SIG-M5 treated with dmso at 0.1 percent for 504 hours (cell line): ENCODE measurements around the gene EHD4.
A peak's percentile ranks its signal among the peaks of the same experiment; 100 is the strongest.

Source experiments
- DNase-seq: peaks from one replicate; lab custom pipeline; 2025; ENCODE audit not compliant: unreplicated experiment; lab: John Stamatoyannopoulos, UW

Gene EHD4

DNA sequence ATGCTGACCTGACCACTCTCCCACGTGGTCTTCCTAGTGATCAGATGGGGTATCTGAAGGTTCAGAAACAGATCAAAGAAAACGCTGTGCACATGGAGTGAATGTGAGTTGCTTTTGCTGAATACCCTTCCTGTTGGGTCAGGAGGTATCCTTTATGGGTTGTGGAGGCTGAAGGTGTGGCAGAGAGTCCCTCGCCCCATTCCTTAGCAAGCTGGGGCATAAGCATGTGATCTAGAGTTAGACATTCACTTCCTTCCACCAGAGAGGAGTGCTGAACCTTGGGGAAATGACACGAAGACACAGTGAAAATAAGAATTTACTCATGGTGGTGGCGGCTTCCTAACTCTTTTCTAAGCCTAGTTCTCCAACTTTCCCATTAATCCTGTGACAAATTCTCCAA lies 50.7 kb downstream of the EHD4 start:
- no peak for DNase-seq

DNA sequence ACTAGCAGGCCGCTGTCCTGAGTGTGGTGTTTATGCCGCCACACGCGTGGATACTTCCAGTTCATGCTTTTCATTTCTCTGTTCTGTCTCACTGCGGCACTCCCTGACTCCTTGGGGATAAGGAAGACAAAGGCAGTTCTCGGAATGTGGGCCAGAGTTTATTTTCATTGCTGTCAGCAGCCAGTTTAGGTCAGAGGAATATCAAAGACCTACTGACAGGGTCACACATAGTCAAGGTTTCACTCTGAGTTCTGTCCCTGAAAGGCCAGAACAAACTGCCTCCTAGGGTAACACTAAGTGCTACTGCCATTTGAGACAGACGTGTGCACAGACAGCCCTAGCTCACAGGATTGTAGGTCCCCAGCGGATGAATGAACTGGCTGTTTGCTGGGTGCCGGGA lies 51.2 kb downstream of the EHD4 start:
- DNase-seq = no peak

DNA sequence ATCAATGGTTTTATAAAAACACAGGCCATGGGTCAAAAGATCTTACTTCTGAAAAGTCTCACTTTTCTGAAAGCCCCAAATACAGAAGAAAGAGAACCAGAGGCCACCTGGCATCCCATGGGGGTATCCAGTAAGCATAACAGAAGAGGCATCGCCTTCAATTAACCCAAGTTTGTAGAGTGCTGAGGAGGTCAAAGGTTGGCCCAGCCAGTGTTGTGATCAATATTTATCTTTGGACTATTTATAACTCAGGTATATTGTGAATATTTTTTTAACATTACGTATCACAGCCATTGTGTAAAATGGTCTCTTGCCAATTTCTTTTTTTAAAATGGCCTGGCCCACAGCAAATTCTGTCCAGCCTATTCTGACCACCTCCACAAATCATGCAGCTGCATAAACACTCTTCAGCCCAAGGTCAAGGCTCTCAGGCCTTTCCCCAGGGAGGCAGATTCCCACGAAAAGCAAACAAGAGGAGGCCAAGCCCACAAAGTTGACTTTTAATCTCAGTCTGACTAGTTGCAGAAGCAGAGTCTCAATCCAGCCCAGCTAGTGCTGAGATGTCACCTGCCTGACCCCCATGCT lies 52.3 kb downstream of the EHD4 start:
- DNase-seq = no peak

GRCh38 chr15:41919201-41919820 lies 53.0 kb downstream of the EHD4 start:
- no peak for DNase-seq

DNA sequence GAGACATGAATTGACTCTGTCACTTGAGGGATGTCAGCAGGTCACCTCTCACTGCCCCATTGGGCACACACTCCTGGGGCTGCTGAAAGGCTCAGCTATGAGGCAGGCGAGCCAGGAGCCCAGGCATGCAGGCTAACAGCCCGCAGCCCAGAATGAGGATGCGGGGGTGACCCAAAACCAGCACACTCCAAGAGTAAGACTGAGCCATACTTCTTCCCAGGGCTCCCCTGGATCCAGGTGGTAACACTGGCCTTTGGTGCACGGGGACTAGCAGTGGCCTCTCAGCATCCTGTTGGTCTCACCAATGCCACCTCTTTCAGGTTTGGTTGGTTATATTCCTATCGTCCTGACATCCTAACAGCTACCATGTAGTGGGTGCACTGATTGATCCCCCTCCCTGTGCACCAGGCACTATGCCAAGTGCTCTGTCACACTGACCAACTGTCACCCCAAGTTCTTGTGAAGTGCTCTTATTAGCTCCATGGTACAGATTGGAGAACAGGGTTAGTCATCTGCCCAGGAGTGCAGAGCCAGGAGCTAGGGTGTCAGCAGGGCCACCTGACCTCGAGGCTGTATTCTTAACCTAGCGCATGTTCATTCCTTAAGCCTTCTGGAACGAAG lies 53.7 kb downstream of the EHD4 start:
- no peak for DNase-seq

DNA sequence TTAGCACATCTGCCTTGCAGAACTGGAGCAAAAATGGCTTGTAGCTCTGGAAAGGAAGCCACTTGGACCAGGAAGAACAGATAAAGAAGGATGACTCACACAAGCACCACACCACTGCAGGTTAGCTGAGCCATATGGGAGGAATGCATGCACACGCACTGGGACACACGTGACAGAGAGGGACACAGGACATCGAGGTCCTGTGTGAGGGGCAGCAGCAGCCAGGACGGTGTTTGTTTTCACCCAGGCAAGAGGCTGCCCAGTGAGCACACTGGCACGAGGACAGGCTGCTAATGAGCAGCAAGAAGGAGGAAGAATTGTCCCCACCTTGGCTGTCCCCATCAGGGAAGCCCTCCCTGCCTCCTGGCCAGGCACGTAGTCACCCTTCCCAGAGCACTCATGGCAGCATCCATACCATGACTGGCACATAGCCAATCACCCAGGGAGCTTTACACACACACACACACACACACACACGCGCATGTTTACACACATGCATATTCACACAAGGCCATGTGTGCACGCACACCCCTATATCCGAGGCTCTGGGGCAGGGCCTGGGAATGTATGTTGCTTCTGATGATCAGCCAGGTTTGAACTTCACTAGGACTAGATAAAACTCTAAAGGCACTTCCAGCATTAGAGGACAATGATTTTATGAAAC lies 54.5 kb downstream of the EHD4 start:
- DNase-seq = no peak

- peak; percentile 48 for DNase-seq
Measured at GRCh38 chr15:41915255-41915994, 56.9 kb downstream of the EHD4 start.

DNA sequence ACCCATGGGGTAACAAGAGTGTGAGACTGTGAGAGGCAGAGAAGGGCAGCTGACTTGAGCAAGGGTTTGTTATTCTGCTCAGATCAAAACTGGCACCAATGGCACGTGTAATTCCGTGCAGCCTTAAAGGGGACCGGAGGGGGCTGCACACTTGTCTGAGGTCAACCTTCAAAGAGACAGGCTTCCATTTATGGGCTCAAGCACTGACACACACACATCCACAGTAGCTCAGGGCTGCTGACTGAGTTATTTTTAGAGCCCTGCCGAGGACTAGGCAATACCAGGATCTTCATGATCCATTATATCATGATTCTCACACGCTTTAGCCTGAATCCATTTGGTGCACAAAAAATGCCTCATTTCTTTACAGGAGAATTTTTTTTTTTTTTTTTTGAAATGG lies 57.9 kb downstream of the EHD4 start:
- no peak for DNase-seq

DNA sequence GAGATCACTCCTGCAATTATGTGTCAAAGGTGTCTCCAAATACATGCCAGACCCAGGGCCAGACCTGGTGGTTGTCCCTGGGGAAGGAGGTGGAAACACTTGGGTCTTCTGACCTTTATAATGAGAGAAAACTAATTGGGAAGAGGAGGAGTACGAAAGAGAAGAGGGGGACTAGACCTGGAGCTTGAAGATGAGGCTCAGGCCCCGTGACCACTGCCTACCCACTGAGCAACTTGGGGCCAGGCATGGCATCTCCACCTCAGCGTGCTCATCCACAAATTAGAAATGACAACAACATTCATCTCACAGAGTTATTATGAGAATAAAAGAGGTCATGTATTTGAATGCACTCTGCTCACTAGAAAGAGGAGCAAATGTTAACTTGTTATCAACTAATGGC lies 59.1 kb downstream of the EHD4 start:
- DNase-seq = no peak

DNA sequence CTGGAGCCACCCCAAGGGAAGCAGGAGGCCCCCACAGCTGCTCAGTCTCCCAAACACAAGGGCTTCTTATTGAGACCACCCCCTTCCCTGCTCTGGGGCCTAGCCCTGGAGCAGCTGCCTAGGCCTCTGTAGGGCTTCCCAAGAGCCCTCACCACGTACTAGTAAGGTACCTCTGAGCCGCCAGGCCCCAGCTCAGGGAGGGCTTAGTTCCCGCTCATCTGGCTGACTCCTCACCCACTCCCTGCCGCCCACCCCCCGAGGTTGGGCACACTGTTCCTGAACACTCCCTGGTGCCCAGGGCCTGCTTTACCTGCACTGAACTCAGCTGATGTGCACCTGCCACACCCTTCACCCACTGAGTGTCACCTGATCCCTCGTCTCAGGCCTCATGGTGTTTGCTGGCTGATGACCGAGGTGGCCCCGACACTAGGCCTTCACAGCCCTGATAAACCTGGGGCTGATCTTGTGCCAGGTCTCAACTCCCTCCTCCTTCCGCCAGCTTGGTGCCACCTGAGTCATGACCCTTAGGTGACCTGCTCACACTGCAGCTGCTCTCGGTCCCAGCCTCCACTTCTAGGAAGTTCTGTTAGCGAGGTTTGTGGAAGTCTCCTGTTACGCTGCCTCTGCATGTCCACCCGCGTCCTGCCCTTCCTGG lies 60.5 kb downstream of the EHD4 start:
- no peak for DNase-seq

DNA sequence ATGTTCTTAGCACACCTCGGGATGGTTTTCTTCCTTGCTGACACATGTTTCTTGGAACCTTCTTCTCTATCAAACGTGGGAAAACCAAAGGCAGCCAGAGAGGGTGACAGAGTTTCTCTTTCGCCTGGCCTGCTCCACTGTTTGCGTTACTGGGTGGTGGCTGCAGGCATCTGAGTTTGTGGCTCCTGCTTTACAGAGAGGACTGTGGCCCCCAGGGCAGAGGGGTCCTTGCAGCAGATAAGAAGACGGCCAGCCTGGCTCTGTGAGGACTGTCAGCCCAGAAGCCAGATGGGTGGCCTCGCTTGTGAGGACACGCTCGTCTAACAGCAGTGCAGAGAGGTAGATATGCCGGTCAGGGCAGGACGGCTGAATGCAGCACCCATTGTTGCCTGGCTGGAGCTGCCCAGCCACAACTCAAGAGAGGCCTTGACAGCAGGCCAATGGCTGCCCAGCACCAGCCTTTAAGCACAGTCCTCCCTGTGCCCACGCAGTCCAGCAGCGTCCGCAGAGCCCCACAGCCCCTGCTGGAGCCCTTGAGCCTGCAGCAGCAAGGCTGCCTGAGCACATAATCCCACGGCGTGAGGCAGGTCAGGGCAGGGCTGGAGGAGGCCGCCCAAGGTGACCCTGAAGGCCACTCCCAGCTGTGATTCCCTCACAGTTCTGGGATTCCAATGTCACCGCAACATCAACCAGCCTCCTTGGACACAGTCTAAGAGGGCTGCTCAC lies 63.5 kb downstream of the EHD4 start:
- no peak for DNase-seq

- DNase-seq = no peak
Measured at GRCh38 chr15:41907141-41907540, 65.2 kb downstream of the EHD4 start.

DNA sequence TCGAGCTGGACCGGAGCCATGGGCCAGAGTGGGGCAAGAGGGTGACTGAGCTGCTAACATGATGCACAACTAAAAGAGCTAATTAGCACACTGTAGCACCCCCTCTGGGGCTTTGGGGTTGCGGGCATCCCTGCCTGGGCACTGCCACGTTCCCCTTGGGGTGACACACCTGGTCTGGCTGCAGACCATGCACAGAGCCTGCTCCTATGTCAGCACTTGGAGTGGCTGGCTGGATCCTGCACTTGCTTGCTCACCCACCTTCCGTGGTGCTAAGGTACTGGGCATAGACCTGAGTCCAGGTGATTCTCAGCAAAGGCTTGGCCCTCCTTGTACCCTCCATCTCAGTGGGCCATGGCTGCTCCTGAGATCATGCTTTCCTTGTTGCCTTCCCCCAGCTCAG lies 65.7 kb downstream of the EHD4 start:
- DNase-seq = no peak

DNA sequence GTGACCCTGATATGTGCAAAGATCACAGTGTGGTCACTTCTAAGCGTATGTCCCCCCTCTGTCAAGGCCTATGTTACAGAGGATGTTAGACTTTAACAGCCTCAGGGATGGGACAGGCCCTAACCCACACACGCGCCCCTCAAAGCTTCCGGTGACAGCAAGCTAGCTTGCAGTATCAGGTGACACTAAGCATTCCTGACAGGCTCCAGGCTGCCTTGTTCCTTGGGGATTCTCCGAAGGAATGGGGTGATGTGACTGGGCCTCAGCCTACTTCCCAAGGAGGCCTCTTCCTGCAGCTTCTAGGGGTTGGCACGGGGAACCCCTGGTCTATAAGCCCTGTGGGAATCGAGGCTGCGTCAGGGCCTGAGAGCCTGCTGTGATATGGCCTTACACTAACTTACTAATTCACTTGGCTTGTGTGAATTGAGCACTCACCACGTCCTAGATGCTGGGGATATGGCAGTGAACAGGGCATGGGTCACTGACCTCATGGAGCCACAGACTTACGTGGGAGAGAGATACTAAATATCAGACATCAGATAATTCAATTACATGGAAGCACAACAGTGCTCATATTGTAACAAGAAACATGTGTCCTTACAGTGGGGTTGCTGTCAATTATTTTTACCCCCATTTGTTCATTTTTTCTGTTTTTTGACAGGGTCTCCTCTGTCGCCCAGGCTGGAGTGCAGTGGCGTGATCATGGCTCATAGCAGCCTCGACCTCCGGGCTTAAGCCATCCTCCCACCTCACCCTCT lies 67.1 kb downstream of the EHD4 start:
- DNase-seq = no peak

DNA sequence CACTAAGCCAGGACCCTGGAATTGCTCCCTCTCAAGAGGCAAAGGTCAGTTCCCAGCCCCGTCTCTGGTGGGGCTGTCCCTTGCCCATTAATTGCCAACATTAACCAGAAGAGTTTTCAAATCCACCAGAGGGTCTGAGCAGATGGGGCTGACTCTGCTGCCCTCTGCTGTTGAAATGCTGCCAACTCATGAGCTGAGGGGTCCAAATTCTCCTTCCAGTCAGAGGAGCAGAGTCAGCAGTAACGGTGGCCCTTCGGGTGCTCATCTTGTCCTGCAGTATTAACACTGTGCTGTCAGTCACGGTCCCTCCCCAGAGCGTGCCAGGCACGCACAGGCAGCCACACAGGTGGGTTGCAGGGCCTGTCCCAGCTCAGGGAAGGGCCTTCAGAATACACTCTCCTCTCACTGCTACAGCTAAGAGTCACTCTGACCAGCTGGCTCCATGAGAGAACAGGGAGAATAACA lies 67.8 kb downstream of the EHD4 start:
- peak; percentile 42 for DNase-seq

DNA sequence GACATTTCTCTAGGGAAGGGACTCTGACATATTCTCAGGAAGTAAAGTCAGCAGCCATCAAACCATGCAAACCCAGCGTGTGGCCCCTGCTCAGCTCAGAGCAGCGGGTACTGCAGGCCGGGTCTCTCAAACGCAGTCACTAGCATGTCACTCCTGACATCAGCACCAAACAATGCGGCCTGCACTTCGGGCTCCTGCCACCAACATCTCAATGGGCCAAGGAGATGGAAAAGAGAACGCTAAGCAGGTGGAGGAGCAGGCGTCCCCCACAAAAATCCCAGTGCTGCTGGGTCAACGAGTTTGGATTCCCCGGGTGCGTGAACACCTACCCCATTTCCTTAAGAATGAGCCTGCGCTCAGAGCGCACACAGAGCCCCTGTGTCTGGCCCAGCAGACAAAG lies 68.6 kb downstream of the EHD4 start:
- DNase-seq = no peak

DNA sequence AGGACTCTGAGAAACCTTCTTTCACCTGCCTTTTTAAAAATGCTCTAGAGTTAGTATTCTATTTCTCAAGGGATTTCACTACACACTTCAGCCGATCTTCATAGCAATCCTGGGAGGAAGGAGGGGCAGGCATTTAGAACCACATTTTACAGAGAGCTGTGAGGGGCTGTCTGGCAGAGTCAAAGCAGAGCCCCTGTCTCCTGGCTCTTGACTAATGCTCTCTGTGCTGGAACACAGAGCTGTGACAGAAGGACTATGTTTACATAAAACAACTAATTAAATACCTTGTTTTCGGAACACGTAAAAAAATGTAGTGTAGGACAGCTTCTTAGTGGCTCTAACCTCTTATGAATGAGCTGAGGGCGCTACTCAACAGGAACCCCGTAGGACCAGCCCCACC lies 70.9 kb downstream of the EHD4 start:
- DNase-seq = no peak

GRCh38 chr15:41900526-41901380 lies 71.6 kb downstream of the EHD4 start:
- DNase-seq = no peak
